Measurements from ENCODE around the gene VASN. TPM values are rescaled to one million over a fixed set of nuclear protein-coding genes. Genes with fewer than 3 reads are reported as not detected.
"Not testable (repeated sequence)": the region's sequence is repeated elsewhere in the genome, so short reads cannot be mapped to it uniquely, and the experiment has no call there.

VASN gene
- total RNA-seq, 1 donor from 2014 or later, result 6.3 TPM

- intact Hi-C loops (cut with DNase I), result no loop called here
- no peak for DNase-seq (ENCODE audit: low spot score)
Measured at GRCh38 chr16:4391631-4392381, 20.2 kb downstream of the VASN start.

DNA sequence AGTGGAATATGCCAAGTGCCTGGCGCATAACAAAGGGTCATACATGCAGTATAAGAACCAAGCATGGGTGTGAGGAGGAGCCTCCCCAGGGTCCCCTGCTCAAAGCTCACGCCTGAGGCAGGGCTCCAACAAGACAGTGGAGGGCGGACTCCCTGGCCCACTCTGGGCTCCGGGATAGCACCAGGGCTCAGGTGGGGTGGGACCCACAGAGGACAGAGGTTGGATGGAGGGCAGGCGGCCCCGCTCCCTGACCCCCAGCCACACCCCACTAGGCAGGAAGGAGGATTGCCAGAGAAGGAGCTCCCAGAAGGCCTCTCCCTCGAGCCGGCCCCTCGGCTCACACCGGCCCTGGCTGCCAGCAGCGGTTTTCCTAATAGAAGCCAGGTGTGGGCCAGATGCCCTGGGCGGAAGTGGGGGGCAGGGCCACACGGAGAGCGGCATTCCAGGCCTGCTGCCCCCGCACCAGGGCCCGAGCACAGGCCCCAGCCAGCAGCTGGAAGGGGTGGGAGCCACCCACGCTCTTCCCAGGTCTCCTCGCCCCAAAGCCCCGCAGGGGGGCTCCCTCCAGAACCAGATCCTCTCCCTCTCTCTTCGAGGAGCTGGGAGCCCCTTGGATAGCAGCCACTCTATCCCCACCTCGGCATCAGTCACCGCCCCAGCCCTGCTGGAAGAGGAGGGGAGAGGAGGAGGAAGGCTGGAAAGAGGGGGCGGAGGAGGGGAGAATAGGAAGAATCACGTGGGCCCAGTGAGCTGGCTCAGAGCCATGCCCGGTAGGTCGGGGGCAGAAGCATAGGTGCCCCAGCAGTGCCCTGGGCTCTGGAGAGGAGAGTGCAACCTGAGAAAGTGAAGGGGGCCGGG, 21.0 kb downstream of the VASN start:
- intact Hi-C loops (cut with DNase I), result no loop called here
- DNase-seq (ENCODE audit: low spot score), result no peak

DNA sequence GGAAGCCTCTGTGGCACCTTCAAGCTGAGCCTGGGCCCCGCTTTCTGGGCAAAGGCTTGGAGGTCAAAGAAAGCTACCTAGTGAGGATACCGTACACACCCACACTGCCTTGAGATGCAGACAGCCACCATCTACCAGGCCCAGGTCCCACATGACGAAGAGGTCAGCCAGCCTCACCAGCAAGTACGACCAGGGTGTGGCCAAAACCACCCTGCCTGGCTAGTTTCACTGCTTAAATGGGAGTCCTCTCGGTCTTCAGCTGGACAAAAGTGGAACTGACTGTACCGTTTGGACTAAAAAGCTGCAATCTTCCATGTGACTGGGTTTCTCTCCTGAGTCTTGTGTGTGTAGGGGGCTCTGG, 21.6 kb downstream of the VASN start:
- intact Hi-C loops (cut with DNase I), result no loop called here
- DNase-seq (ENCODE audit: low spot score), result no peak

DNA sequence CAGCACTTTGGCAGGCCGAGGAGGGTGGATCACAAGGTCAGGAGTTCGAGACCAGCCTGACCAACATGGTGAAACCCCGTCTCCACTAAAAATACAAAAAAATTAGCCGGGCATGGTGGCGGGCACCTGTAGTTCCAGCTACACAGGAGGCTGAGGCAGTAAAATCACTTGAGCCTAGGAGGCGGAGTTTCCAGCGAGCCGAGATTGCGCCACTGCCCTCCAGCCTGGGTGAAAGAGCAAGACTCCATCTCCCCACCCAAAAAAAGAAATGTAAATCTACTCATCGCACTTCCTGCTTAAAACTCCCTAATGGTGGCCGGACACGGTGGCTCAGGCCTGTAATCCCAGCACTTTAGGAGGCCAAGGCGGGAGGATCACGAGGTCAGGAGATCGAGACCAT, 22.2 kb downstream of the VASN start:
- intact Hi-C loops (cut with DNase I); DNase-seq (ENCODE audit: low spot score): not testable (repeated sequence)

DNA sequence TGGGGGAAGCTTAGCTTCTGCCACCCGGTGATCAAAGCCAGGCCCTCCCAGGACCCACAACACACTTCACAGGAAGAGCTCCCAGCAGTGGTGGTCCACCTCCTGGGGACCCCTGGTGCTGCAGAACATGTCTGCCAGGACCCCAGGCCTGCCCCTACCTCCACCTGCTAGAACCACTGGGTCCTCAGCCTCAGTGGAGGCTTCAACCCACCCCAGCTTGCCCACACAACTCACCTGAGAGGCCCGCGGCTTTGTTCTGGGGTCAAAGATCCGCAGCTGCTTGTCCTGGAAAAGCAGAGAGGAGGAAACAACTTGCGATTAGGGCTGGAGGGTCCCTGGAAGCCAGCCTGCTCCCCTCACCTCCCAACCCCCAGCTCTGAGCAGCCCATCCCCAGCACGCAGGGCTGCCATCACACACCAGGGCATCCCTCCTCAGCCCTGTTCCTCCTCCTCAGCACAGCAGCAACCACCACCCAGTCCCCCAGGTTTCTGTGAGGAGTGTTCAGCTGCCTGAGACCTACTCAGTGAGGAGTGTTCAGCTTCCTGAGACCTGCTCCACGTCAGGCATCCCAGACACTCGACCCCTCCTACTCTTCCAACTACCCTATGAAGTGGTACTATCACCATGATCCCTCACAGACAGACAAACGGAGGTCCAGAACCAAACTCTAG, 23.5 kb downstream of the VASN start:
- no peak for DNase-seq (ENCODE audit: low spot score)
- intact Hi-C loops (cut with DNase I), result no loop called here

GRCh38 chr16:4399001-4399730, 27.5 kb downstream of the VASN start:
- no peak for DNase-seq (ENCODE audit: low spot score)
- intact Hi-C loops (cut with DNase I), result no loop called here

GRCh38 chr16:4401094-4401501, 29.4 kb downstream of the VASN start:
- intact Hi-C loops (cut with DNase I), result loop anchor here (1.0 to 5.0 kb wide), 2 partner anchors 42 to 199 kb away; no protein-coding TSS in a partner anchor
- DNase-seq (ENCODE audit: low spot score), result no peak

GRCh38 chr16:4401510-4401909, 29.9 kb downstream of the VASN start:
- no peak for DNase-seq (ENCODE audit: low spot score)
- intact Hi-C loops (cut with DNase I), result loop anchor here (1.0 to 5.0 kb wide), 2 partner anchors 42 to 199 kb away; no protein-coding TSS in a partner anchor

GRCh38 chr16:4402439-4403132, 30.9 kb downstream of the VASN start:
- peak; percentile 93 for DNase-seq (ENCODE audit: low spot score)
- intact Hi-C loops (cut with DNase I), result loop anchor here (2.0 to 5.0 kb wide), 2 partner anchors 114 to 200 kb away; no protein-coding TSS in a partner anchor

DNA sequence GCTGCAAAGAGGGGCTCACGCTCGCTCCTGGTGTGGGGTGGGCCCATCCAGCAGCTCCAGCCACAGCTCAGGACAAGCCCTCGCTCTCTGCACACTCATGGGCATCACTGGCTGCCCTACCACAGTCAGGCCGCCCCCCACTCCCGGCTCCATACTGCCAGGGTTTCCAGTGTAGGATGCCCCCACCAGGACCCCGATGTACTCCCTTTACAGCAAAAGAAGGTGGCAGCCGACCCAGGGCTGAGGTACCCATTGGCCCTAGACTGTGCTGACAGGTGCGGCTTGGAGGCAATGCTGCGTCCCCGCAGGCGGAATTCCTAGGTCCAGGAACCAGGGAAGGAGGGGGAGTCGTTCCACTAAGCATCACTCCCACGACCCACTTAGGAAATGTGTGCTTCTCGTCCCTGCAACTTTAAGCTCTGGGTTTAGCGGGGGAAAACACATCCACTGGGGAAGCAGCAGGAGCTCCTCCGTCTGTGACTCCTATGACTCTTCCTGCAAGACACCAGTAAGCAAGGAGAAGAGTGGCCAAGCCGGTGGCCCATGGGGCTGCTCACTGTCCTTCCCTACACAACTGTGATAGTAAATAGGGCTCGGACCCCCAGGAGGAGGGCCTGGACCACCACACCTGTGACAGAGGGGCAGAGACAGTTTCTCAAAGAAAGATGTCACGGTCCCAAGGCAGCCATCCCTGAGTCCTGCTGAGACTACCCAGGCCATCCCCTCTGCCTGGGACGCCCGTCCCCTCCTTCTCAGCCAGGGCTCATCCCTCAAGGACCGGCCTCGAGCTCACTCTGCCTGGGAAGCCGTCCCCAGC, 31.7 kb downstream of the VASN start:
- intact Hi-C loops (cut with DNase I), result loop anchor here (2.0 to 5.0 kb wide), 2 partner anchors 115 to 201 kb away; no protein-coding TSS in a partner anchor
- DNase-seq (ENCODE audit: low spot score), result no peak

DNA sequence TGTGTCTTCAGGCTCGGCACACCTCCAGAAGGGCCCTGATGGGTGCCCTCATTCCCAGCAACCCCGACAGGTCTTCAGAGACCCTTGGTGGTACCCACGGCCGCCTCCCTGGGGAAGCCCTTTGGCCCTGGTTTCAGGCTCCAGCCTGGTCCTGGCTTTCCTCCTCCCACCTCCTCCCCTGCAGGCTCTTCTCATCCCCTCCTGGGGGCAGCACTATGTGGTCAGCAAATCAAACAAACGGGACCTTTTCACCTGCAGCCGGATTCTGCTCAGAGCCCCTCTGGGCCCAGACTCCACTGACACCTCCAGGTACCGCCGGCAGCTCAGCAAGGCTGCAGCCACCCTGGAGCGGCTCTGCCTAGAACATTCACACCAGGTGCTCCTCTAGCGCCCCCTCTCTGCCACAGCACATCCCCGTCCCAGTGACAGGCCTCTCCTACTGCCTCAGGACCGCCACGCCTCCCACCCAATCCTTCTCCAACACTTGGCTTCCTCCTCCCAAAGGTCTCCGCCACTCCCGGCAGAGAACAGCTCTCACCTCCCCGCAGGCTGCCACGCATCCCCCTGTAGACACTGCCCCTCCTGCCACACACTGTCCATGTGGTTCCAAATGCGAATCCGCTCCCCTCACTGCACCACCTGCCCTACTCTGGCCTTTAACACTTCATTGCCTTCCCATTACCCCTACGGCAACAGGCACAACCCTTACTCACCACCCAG, 32.8 kb downstream of the VASN start:
- DNase-seq (ENCODE audit: low spot score), result no peak
- intact Hi-C loops (cut with DNase I), result loop anchor here (5.0 kb wide), 1 partner anchor 202 kb away; no protein-coding TSS in a partner anchor

DNA sequence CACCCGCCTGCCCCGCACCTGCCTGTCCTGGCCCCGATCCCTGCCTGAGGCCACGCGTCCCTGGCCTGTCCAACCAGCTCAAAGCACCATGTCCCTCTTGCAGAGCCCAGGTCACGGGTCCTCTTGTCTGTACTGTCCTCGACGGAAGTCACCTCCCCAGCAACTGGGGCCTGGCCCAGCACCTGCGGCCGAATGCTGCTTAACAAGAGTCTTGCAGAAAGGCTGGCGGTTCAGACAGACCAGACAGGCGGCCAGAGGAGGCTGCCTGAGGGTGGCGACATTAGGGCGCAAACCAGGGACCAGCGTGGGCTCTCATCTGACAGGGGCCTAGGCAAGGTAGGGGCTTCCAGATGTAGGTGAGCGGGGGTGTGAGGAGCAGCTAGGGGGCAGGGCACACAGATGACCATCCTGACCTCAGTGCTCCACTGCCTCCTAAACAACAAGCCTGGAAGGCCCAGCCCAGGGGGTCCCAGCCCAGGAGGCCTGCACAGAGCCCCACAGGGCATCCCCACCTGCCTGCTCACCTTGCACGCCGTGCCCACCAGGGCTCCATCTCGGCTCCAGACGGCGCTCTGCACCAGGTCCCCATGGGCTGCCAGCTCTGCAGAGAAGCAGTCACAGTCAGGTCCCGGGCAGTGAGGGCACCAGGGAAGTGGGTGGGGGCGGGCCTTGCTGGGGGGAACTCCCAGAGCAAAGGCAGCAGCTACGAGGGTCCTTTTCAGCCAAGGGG, 33.5 kb downstream of the VASN start:
- intact Hi-C loops (cut with DNase I), result loop anchor here (5.0 kb wide), 1 partner anchor 203 kb away; no protein-coding TSS in a partner anchor
- DNase-seq (ENCODE audit: low spot score), result no peak

DNA sequence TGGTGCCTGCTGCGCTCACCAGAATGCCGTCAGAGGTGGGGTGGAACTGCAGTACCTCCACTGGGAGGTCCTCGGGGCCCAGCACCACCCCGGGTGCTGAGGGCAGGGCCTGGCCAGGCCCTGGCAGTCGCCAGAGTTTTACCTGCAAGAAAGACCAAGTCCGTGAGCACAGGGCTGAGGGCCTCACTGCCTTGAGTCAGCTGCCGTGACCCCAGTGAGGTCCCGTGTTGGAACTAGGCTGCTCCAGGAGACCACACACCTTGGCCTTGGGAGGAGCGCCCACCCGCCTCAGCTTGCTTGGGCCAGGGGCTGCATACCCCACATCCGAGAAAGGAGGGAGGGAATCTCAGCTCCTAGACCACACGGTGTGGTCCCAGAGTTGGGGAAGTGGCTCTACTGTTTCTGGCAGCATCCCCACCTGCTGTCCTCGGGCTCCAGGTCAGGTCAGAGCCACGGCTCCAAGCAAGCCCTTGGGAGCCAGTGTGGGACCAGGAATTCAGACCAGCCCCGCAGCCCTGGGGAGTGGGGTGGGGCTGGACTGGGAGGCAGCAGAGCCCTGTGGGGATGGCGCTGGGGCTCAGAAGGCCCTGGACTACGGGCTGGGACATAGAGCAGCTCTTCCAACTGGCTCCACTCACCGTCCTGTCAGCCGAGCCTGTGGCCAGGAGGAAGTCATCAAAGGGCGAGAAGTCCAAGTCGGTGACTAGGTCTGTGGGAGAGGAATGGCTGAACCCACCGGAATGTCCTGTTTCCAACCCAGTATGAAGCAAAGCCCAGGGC, 36.1 kb downstream of the VASN start:
- intact Hi-C loops (cut with DNase I), result no loop called here
- DNase-seq (ENCODE audit: low spot score), result no peak

DNA sequence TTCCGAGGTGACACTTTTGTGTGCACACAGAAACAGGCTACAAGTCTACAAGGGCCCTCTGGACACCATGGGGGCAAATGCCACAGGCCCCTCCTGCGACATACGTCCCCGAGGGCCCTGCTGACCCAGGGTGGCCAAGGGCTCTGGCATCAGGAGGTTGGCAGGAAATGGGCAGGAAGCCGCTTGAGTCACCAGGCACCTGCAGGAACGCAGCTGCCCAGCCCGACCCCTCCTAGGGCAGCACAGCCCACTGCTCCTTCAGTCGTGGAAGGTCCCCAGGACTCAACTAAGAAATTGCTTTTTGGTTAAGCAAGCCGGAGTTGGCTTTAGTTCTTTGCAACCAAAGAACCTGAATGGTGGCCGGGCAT, 36.7 kb downstream of the VASN start:
- intact Hi-C loops (cut with DNase I), result no loop called here
- DNase-seq (ENCODE audit: low spot score), result no peak

DNA sequence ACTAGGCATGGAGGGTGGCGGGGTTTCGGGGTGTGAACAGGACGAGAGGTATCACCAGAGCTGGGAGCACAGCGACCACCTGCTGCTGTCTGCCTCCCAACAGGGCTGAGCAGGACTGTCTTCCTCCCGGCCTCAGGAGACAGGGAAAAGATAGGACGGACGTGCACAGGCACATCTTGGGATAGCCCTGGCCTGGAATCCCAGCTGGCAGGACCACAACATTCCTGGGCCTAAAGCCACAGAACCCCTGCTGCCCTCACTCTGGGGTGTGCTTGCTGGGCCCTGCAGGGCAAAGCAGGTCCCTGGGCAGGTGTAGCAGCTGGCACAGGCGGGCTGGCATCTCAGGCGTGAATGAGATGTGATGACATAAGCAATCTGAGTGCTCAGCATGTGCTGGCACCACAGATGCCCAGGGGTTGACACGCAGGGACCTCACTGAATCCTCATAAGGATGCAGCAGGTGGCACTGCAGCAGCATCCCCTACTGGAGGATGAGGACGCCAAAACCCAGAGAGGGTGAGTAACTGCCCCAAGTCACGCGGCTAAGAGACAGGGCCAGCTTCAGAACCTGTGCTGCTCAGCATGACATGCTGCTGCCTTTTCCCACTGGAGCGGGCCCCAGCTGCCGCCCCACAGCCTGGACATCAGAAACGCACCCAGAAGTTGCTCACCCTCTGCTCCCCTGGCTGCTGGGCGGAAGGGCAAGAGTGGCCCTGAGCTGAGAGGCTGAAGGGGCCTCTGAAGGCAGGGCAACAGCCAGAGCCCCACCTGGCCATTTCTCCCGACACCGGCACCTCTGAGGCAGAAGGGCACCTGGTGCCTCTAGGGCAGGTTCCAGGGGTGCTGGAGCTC, 37.7 kb downstream of the VASN start:
- intact Hi-C loops (cut with DNase I), result no loop called here
- DNase-seq (ENCODE audit: low spot score), result no peak
